H9 (cell line): Measurements from ENCODE around the gene ZBTB47. TPM values are rescaled to one million over a fixed set of nuclear protein-coding genes. Genes with fewer than 3 reads are reported as not detected.

Experiments used
- DNase-seq: peaks from one replicate; pipeline ENCODE4 v3.0.0-alpha.2; 2017
- H2AFZ ChIP-seq: one replicate; pipeline ENCODE4 v1.6.1; 2013; ENCODE audit warnings: mild to moderate bottlenecking, low read length, control low read depth, moderate library complexity
- H2AK5ac ChIP-seq: 2 replicates; pipeline ENCODE4 v1.6.1; 2013; ENCODE audit warnings: low read length, control low read depth, mixed read lengths; ENCODE audit not compliant: insufficient read length
- H2BK120ac ChIP-seq: one replicate; pipeline ENCODE4 v1.6.1; 2013; ENCODE audit warnings: low read depth, mild to moderate bottlenecking, low read length, control low read depth, inconsistent platforms; ENCODE audit not compliant: poor library complexity, severe bottlenecking
- H2BK12ac ChIP-seq: 2 replicates; pipeline ENCODE4 v1.6.1; 2013; ENCODE audit warnings: low read length, control low read depth, mixed read lengths, low read depth; ENCODE audit not compliant: insufficient read length
- H2BK15ac ChIP-seq: 2 replicates; pipeline ENCODE4 v1.6.1; 2013; ENCODE audit warnings: low read depth, low read length, control low read depth
- H2BK20ac ChIP-seq: one replicate; pipeline ENCODE4 v1.6.1; 2013; ENCODE audit warnings: low read depth, mild to moderate bottlenecking, low read length, control low read depth, inconsistent platforms; ENCODE audit not compliant: poor library complexity, severe bottlenecking
- H2BK5ac ChIP-seq: 2 replicates; pipeline ENCODE4 v1.6.1; 2013; ENCODE audit warnings: low read length, control low read depth, mixed read lengths; ENCODE audit not compliant: insufficient read length
- H3K14ac ChIP-seq: 2 replicates; pipeline ENCODE4 v1.6.1; 2013; ENCODE audit warnings: low read length, control low read depth; ENCODE audit not compliant: insufficient read depth
- H3K18ac ChIP-seq: 2 replicates; pipeline ENCODE4 v1.6.1; 2013; ENCODE audit warnings: low read depth, mild to moderate bottlenecking, mixed read lengths, low read length, control low read depth; ENCODE audit not compliant: insufficient read length
- H3K23ac ChIP-seq: 2 replicates; pipeline ENCODE4 v1.6.1; 2013; ENCODE audit warnings: low read length, control low read depth, mixed read lengths, low read depth; ENCODE audit not compliant: insufficient read length
- H3K23me2 ChIP-seq: 2 replicates; pipeline ENCODE4 v1.6.1; 2013; ENCODE audit warnings: low read depth, mild to moderate bottlenecking, mixed read lengths, low read length, control low read depth; ENCODE audit not compliant: insufficient read length, poor library complexity, severe bottlenecking
- H3K27ac ChIP-seq: 2 replicates; pipeline ENCODE4 v1.5.1; 2013; ENCODE audit warnings: low read length, control low read depth, mixed read lengths, low read depth; ENCODE audit not compliant: insufficient read length
- H3K27me3 ChIP-seq: 2 replicates; pipeline ENCODE4 v1.6.1; 2013; ENCODE audit warnings: low read length, control low read depth, inconsistent platforms; ENCODE audit not compliant: insufficient read depth
- H3K4ac ChIP-seq: 2 replicates; pipeline ENCODE4 v1.6.1; 2013; ENCODE audit warnings: low read depth, mild to moderate bottlenecking, control low read depth, inconsistent platforms, low read length, moderate library complexity
- H3K4me1 ChIP-seq: 2 replicates; pipeline ENCODE4 v1.6.1; 2013; ENCODE audit warnings: low read length, control low read depth, inconsistent platforms; ENCODE audit not compliant: insufficient read depth
- H3K4me2 ChIP-seq: 2 replicates; pipeline ENCODE4 v1.6.1; 2013; ENCODE audit warnings: low read length, control low read depth, mixed read lengths; ENCODE audit not compliant: insufficient read length, insufficient read depth
- H3K56ac ChIP-seq: 2 replicates; pipeline ENCODE4 v1.6.1; 2013; ENCODE audit warnings: low read depth, mild to moderate bottlenecking, mixed read lengths, low read length, control low read depth; ENCODE audit not compliant: insufficient read length
- H3K79me1 ChIP-seq: 2 replicates; pipeline ENCODE4 v1.6.1; 2013; ENCODE audit warnings: low read depth, mild to moderate bottlenecking, moderate library complexity, low read length, control low read depth, inconsistent platforms; ENCODE audit not compliant: insufficient read depth, poor library complexity, severe bottlenecking
- H3K79me2 ChIP-seq: 2 replicates; pipeline ENCODE4 v1.6.1; 2013; ENCODE audit warnings: low read length, control low read depth, inconsistent platforms; ENCODE audit not compliant: insufficient read depth
- H3K9ac ChIP-seq: 2 replicates; pipeline ENCODE4 v1.6.1; 2013; ENCODE audit warnings: low read length, control low read depth, mixed read lengths; ENCODE audit not compliant: insufficient read length; ENCODE audit errors: extremely low read depth
- H3K9me3 ChIP-seq: one replicate; pipeline ENCODE4 v1.6.1; 2013; ENCODE audit warnings: low read depth, low read length, inconsistent platforms; ENCODE audit not compliant: control insufficient read depth
- H3T11ph ChIP-seq: one replicate; pipeline ENCODE4 v1.6.1; 2013; ENCODE audit warnings: mild to moderate bottlenecking, low read length, control low read depth, inconsistent platforms
- H4K20me1 ChIP-seq: one replicate; pipeline ENCODE4 v1.6.1; 2013; ENCODE audit not compliant: control insufficient read depth, insufficient read length, insufficient read depth
- H4K5ac ChIP-seq: 2 replicates; pipeline ENCODE4 v1.6.1; 2013; ENCODE audit warnings: low read depth, mild to moderate bottlenecking, mixed read lengths, low read length, control low read depth; ENCODE audit not compliant: insufficient read length
- H4K8ac ChIP-seq: replicated peaks from 2 replicates; pipeline ENCODE4 v1.6.1; 2013; ENCODE audit warnings: low read length, control low read depth, mixed read lengths, low read depth; ENCODE audit not compliant: insufficient read length
- H4K91ac ChIP-seq: 2 replicates; pipeline ENCODE4 v1.6.1; 2013; ENCODE audit warnings: low read depth, mild to moderate bottlenecking, moderate library complexity, mixed read lengths, low read length, control low read depth; ENCODE audit not compliant: insufficient read length
- H3K27ac Mint-ChIP-seq, 3 experiments: 2 replicates in 2 of 3; 3 replicates in 1 of 3; pipeline ENCODE4 v1.8.0; 2020 to 2021; ENCODE audit warnings: mixed read lengths in 3 of 3, mild to moderate bottlenecking in 1 of 3, moderate library complexity in 1 of 3
- H3K27me3 Mint-ChIP-seq: 2 replicates; pipeline ENCODE4 v1.8.0; 2021; ENCODE audit warnings: low read depth, mild to moderate bottlenecking, moderate library complexity, mixed read lengths
- H3K36me3 Mint-ChIP-seq, 3 experiments: 2 replicates in 2 of 3; 3 replicates in 1 of 3; pipeline ENCODE4 v1.8.0; 2020 to 2021; ENCODE audit warnings: low read depth in 3 of 3, mixed read lengths in 3 of 3; ENCODE audit not compliant: insufficient read depth in 1 of 3
- H3K4me1 Mint-ChIP-seq, 2 experiments: 2 replicates each; pipeline ENCODE4 v1.8.0; 2020; ENCODE audit warnings: mixed read lengths in 2 of 2
- H3K4me3 Mint-ChIP-seq, 2 experiments: 2 replicates in 1 of 2; 3 replicates in 1 of 2; pipeline ENCODE4 v1.8.0; 2020 to 2021; ENCODE audit warnings: mild to moderate bottlenecking in 2 of 2, mixed read lengths in 2 of 2, moderate library complexity in 1 of 2
- H3K9me3 Mint-ChIP-seq, 2 experiments: 2 replicates in 1 of 2; 3 replicates in 1 of 2; pipeline ENCODE4 v1.8.0; 2020; ENCODE audit warnings: mild to moderate bottlenecking in 2 of 2, mixed read lengths in 2 of 2, moderate library complexity in 1 of 2
- WGBS: extraction: QIAGEN DNeasy Blood & Tissue Kit; methylation state at CpG from one replicate; pipeline ENCODE4 v1.1.7; 2013; ENCODE audit warnings: missing lambda C conversion rate, low lambda C conversion rate, mixed read lengths; ENCODE audit not compliant: insufficient read length; ENCODE audit errors: extremely low coverage; 5-methylcytosine and 5-hydroxymethylcytosine counted together
- total RNA-seq: library from RNA; stranded (reverse); gene quantifications from 2 replicates; pipeline ENCODE4 v1.2.1, GENCODE V29; 2021
- TF ChIP-seq, protein P1 (sequence below): fragments of 200-600 bp; sonication (generic); conservative IDR thresholded peaks from 3 replicates; pipeline ENCODE4 v1.8.0; 2021; ENCODE audit warnings: antibody characterized with exemption, mild to moderate bottlenecking

Gene ZBTB47
- total RNA-seq, 1 experiment from 2014 or later, result 3.6 TPM

DNA sequence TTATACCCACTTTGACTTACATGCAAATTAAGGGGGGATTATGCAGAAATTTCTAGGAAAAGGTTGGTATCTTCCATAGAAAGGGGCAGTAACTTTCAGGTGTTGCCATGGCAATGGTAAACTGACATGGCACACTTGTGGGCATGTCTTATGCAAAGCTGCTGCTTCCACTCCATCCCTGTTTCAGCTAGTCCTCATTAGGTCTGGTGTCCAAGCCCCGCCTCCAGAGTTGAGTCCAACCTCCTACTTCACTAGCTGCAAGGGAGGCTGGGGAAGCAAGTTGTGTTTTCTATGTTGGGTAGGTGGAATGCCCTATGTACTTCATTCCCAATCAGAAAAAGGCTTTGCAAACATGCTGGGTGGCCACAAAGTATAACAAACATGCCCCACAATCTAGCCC is 17.2 kb downstream of the ZBTB47 start:
- H3K4ac ChIP-seq, result no peak overlapping the region
- H4K20me1 ChIP-seq, result no peaks in the 10 kb centered on the region
- peaks cover 2 to 4% of the 10 kb centered on the region in 2 experiments; a peak in 2 of 5 replicates for H3K9me3 Mint-ChIP-seq
- TF ChIP-seq, protein P1, sequence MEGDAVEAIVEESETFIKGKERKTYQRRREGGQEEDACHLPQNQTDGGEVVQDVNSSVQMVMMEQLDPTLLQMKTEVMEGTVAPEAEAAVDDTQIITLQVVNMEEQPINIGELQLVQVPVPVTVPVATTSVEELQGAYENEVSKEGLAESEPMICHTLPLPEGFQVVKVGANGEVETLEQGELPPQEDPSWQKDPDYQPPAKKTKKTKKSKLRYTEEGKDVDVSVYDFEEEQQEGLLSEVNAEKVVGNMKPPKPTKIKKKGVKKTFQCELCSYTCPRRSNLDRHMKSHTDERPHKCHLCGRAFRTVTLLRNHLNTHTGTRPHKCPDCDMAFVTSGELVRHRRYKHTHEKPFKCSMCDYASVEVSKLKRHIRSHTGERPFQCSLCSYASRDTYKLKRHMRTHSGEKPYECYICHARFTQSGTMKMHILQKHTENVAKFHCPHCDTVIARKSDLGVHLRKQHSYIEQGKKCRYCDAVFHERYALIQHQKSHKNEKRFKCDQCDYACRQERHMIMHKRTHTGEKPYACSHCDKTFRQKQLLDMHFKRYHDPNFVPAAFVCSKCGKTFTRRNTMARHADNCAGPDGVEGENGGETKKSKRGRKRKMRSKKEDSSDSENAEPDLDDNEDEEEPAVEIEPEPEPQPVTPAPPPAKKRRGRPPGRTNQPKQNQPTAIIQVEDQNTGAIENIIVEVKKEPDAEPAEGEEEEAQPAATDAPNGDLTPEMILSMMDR, result no peak
- H2BK20ac ChIP-seq, result no peak overlapping the region
- no peak overlapping the region for H4K91ac ChIP-seq
- no peak overlapping the region for H3K18ac ChIP-seq
- H3K79me1 ChIP-seq, result no peaks in the 10 kb centered on the region
- no peak overlapping the region for H3K27ac ChIP-seq
- no peaks in the 10 kb centered on the region for H3K27me3 ChIP-seq
- H3K4me1 ChIP-seq, result no peaks in the 10 kb centered on the region
- no peak overlapping the region for H3K14ac ChIP-seq
- H2BK15ac ChIP-seq, result no peak overlapping the region
- peaks cover 8 to 9% of the 10 kb centered on the region in 2 experiments for H3K4me1 Mint-ChIP-seq
- H4K5ac ChIP-seq, result no peak overlapping the region
- H3K56ac ChIP-seq, result no peak overlapping the region
- WGBS, result no CpG with 5 or more reads among the region's 1 CpG
- H3K9me3 ChIP-seq, result no peaks in the 10 kb centered on the region
- H4K8ac ChIP-seq, result no peak overlapping the region
- H3K27ac Mint-ChIP-seq, result no peak overlapping the region
- no peak overlapping the region for H3K9ac ChIP-seq
- peaks cover 13% of the 10 kb centered on the region for H3K27me3 Mint-ChIP-seq
- DNase-seq, result no peak
- no peaks in the 10 kb centered on the region for H3K79me2 ChIP-seq
- no peak overlapping the region for H2AFZ ChIP-seq
- H2BK120ac ChIP-seq, result no peak overlapping the region
- H3T11ph ChIP-seq, result no peak overlapping the region
- H2AK5ac ChIP-seq, result no peak overlapping the region
- no peak overlapping the region for H3K4me2 ChIP-seq
- no peaks in the 10 kb centered on the region; a peak in 2 of 7 replicates for H3K36me3 Mint-ChIP-seq
- H3K4me3 Mint-ChIP-seq, result no peak overlapping the region
- H3K23me2 ChIP-seq, result no peaks in the 10 kb centered on the region
- no peak overlapping the region for H2BK5ac ChIP-seq
- no peak overlapping the region for H3K23ac ChIP-seq
- H2BK12ac ChIP-seq, result no peak overlapping the region
